ENCODE measurements around the gene RAB36. TPM values are rescaled to one million over a fixed set of nuclear protein-coding genes. Genes with fewer than 3 reads are reported as not detected.

Gene RAB36
- total RNA-seq, 1 donor from 2014 or later, result 2.0 TPM

DNA sequence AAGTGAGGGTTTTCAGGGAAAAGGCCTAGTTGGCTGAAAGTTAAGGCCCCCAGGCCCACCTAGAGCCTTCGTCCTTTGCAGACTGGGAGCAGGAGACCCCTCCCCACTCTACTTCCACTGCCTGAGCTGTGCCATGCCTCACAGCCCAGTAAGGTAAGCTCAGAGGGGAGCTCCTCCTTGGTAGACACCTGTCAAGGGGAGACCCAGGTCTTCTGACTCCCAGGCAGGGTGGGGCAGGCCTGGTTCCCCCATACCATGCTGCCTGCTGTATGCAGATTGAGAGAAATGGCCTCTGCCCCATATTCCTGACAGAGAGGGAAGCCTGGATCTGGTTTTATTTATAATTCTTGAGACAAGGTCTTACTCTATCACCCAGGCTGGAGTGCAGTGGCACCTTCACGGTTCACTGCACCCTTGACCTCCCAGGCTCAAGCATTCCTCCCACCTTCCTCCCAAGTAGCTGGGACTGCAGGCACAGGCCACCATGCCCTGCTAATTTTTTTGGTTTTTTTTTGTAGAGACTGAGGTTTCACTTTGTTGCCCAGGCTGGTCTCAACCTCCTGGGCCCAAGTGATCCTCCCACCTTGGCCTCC, 697 bp downstream of the RAB36 start:
- H3K27ac Mint-ChIP-seq (ENCODE audit: unreplicated experiment), result no peak overlapping the region
- H3K27me3 Mint-ChIP-seq (ENCODE audit: unreplicated experiment), result peaks cover 6% of the 10 kb centered on the region
- peaks cover 2% of the 10 kb centered on the region for H3K9me3 Mint-ChIP-seq (ENCODE audit: unreplicated experiment)
- no peak for DNase-seq
- TF ChIP-seq, protein P1, sequence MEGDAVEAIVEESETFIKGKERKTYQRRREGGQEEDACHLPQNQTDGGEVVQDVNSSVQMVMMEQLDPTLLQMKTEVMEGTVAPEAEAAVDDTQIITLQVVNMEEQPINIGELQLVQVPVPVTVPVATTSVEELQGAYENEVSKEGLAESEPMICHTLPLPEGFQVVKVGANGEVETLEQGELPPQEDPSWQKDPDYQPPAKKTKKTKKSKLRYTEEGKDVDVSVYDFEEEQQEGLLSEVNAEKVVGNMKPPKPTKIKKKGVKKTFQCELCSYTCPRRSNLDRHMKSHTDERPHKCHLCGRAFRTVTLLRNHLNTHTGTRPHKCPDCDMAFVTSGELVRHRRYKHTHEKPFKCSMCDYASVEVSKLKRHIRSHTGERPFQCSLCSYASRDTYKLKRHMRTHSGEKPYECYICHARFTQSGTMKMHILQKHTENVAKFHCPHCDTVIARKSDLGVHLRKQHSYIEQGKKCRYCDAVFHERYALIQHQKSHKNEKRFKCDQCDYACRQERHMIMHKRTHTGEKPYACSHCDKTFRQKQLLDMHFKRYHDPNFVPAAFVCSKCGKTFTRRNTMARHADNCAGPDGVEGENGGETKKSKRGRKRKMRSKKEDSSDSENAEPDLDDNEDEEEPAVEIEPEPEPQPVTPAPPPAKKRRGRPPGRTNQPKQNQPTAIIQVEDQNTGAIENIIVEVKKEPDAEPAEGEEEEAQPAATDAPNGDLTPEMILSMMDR (IDR thresholded peaks at IDR 0.05; ENCODE audit: partially characterized antibody, unreplicated experiment), result no peak
- H3K4me3 Mint-ChIP-seq (ENCODE audit: unreplicated experiment), result peak overlapping the region; percentile 80
- H3K4me1 Mint-ChIP-seq (ENCODE audit: low read depth, unreplicated experiment), result peaks cover 25% of the 10 kb centered on the region
- H3K36me3 Mint-ChIP-seq (ENCODE audit: unreplicated experiment), result no peaks in the 10 kb centered on the region

DNA sequence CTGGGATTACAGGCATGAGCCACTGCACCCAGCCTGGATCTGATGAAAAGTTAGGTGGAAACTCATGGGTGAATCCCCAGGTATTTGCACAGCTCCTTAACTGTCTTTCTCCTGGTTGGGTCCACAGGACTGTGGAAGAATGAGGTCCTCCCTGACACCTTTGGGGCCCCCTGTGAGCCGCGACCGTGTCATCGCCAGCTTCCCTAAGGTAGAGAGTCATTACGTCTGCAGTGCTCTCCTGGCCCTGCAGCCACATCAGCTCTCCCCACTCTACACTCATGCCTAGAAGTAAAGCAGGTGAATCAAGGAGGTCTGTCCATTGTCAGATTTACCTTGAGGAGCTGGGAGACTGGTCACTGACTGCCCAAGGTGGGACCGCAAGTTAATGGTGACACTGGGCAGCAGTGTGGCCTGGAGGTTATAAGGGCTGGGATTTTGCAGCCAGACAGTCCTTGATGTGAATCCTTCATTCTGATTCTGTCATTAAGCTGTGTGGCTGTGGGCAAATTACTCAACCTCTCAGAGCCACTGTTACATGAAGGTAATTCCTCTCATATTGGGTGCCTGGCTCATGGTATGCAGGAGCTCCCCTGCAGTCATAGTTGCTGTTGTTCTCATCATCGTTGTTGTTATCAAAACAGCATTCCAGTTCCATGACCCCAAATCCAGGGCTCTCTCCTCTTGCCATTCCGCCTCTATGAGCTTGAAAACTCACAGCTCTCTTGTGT, 1.4 kb downstream of the RAB36 start:
- peak overlapping the region; percentile 42 for H3K4me3 Mint-ChIP-seq (ENCODE audit: unreplicated experiment)
- peaks cover 2% of the 10 kb centered on the region for H3K9me3 Mint-ChIP-seq (ENCODE audit: unreplicated experiment)
- DNase-seq, result no peak
- H3K27ac Mint-ChIP-seq (ENCODE audit: unreplicated experiment), result no peak overlapping the region
- TF ChIP-seq, protein P1 (IDR thresholded peaks at IDR 0.05; ENCODE audit: partially characterized antibody, unreplicated experiment), result no peak
- no peaks in the 10 kb centered on the region for H3K36me3 Mint-ChIP-seq (ENCODE audit: unreplicated experiment)
- H3K4me1 Mint-ChIP-seq (ENCODE audit: low read depth, unreplicated experiment), result peaks cover 21% of the 10 kb centered on the region
- H3K27me3 Mint-ChIP-seq (ENCODE audit: unreplicated experiment), result peaks cover 6% of the 10 kb centered on the region

DNA sequence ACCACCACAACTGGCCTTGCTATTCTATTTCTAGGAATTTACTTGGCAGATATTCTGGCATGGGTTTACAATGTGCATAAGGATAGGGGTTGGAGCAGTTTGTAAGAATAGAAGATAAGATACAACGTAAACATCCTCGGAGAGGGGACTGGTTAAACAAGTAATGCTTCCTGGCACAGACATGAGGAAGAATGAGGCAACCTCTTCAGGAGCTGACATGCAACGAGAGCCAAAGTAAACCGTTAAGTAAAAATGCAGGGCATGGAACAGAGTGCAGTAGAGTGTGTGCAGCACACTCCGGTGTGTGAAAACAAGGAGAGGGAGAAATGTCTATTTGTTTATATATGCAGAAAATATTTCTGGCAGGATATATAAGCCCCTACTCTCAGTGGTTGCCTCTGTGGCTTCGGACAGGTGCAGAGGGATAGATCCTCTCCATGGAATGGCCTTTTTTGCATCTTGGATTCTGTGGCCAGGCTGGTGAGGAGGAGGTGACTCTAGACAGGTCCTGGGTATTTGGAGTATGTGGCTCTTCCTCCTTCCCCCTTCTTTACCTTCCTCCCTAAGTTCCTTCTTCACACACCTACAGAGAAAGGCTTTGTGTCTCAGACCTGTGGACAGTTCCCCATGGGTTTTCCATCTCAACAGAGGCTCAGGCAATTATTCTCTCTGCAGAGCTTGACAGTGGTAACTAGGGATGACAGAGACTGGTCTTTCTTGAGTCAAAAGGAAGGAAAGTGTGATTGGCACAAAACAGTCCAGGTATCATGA, 2.5 kb downstream of the RAB36 start:
- no peaks in the 10 kb centered on the region for H3K36me3 Mint-ChIP-seq (ENCODE audit: unreplicated experiment)
- no peak overlapping the region for H3K27ac Mint-ChIP-seq (ENCODE audit: unreplicated experiment)
- TF ChIP-seq, protein P1 (IDR thresholded peaks at IDR 0.05; ENCODE audit: partially characterized antibody, unreplicated experiment), result no peak
- no peak for DNase-seq
- peaks cover 19% of the 10 kb centered on the region for H3K4me1 Mint-ChIP-seq (ENCODE audit: low read depth, unreplicated experiment)
- H3K9me3 Mint-ChIP-seq (ENCODE audit: unreplicated experiment), result peaks cover 2% of the 10 kb centered on the region
- H3K27me3 Mint-ChIP-seq (ENCODE audit: unreplicated experiment), result peaks cover 6% of the 10 kb centered on the region
- H3K4me3 Mint-ChIP-seq (ENCODE audit: unreplicated experiment), result peak overlapping the region; percentile 28

DNA sequence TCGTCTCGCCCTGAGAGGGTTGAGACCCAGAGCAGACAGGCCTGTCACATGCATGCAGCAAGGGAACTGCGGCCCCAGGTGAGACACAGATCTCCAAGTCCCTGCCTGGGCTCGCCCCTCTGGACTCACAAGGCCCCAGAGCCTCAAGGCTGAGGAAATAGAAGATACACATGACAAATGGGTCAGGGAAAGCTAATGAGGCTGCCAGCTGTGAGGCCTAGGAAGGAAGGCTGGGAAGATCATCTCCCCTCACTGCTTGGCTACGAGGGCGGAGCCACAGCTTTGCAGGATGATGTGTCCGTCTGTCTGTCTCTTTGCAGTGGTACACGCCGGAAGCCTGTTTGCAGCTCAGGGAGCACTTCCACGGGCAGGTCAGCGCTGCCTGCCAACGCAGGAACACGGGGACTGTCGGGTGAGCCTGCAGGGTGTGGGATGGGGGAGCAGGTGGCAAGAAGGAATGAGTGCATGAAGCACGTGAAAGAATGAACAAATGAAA, 4.5 kb downstream of the RAB36 start:
- Mint-ChIP-seq H3K36me3 (ENCODE audit: unreplicated experiment) (no peaks in the 10 kb centered on the region), H3K27ac (ENCODE audit: unreplicated experiment) (peak overlapping the region; percentile 59), H3K4me3 (ENCODE audit: unreplicated experiment) (peak overlapping the region; percentile 20), H3K9me3 (ENCODE audit: unreplicated experiment) (peaks cover 9% of the 10 kb centered on the region), H3K4me1 (ENCODE audit: low read depth, unreplicated experiment) (peaks cover 18% of the 10 kb centered on the region), H3K27me3 (ENCODE audit: unreplicated experiment) (peaks cover 8% of the 10 kb centered on the region)
- TF ChIP-seq, protein P1 (IDR thresholded peaks at IDR 0.05; ENCODE audit: partially characterized antibody, unreplicated experiment), result no peak
- no peak for DNase-seq

Measured in glutamatergic neuron (in vitro differentiated cells).